Measurements from ENCODE around the gene ALKBH5. TPM values are rescaled to one million over a fixed set of nuclear protein-coding genes. Genes with fewer than 3 reads are reported as not detected.

Gene ALKBH5
- total RNA-seq, 1 donor from 2014 or later, result 99.1 TPM

DNA sequence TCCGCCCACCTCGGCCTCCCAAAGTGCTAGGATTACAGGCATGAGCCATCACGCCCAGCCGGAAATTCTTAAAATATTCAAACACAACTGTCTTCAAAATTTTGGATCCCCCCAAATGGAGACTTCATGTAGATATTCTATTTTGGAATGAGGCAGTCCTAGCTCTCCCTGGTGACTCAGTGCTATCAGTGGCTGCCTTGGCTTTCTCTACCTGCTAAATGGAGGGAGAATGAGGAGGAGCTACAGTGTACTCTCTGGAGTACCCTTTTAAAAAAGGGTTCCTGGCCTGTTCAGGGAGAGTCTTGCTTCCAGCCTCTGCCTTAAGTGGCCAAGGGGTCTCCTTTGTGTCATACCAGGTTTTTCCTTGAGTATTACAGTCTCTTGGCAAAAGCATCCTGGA lies 10.8 kb downstream of the ALKBH5 start:
- peaks cover 31% of the 10 kb centered on the region for H3K4me1 ChIP-seq
- no peak for DNase-seq
- no peaks in the 10 kb centered on the region for H3K9me3 ChIP-seq
- TF ChIP-seq, protein P1, sequence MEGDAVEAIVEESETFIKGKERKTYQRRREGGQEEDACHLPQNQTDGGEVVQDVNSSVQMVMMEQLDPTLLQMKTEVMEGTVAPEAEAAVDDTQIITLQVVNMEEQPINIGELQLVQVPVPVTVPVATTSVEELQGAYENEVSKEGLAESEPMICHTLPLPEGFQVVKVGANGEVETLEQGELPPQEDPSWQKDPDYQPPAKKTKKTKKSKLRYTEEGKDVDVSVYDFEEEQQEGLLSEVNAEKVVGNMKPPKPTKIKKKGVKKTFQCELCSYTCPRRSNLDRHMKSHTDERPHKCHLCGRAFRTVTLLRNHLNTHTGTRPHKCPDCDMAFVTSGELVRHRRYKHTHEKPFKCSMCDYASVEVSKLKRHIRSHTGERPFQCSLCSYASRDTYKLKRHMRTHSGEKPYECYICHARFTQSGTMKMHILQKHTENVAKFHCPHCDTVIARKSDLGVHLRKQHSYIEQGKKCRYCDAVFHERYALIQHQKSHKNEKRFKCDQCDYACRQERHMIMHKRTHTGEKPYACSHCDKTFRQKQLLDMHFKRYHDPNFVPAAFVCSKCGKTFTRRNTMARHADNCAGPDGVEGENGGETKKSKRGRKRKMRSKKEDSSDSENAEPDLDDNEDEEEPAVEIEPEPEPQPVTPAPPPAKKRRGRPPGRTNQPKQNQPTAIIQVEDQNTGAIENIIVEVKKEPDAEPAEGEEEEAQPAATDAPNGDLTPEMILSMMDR (IDR thresholded peaks at IDR 0.05), result no peak
- intact Hi-C loops (cut with DNase I), result no loop called here
- no peak overlapping the region for H3K4me3 ChIP-seq
- no peak overlapping the region for H3K27ac ChIP-seq
- peaks cover 53% of the 10 kb centered on the region for H3K36me3 ChIP-seq
- ATAC-seq, result no peak
- no peaks in the 10 kb centered on the region for H3K27me3 ChIP-seq

DNA sequence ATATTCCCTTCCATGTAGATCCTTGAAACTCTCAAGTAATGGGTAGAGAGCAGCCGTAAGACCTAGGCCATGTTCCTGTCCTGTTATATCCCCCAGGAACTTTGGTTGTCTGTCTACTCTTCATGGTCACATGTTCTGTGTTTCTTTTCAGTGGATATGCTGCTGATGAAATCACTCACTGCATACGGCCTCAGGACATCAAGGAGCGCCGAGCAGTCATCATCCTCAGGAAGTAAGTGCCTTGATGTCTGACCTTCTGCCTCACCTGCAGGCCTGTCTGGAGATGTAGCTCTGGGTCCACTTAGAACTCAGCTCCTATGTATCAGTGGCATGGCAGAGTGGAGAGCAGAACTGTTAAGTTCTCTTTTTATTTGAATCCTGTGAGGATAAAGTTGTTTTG lies 11.2 kb downstream of the ALKBH5 start:
- intact Hi-C loops (cut with DNase I), result no loop called here
- no peak overlapping the region for H3K27ac ChIP-seq
- peaks cover 55% of the 10 kb centered on the region for H3K36me3 ChIP-seq
- TF ChIP-seq, protein P1 (IDR thresholded peaks at IDR 0.05), result no peak
- DNase-seq (no peak), ATAC-seq (no peak)
- no peaks in the 10 kb centered on the region for H3K9me3 ChIP-seq
- peaks cover 29% of the 10 kb centered on the region for H3K4me1 ChIP-seq
- no peaks in the 10 kb centered on the region for H3K27me3 ChIP-seq
- no peak overlapping the region for H3K4me3 ChIP-seq

DNA sequence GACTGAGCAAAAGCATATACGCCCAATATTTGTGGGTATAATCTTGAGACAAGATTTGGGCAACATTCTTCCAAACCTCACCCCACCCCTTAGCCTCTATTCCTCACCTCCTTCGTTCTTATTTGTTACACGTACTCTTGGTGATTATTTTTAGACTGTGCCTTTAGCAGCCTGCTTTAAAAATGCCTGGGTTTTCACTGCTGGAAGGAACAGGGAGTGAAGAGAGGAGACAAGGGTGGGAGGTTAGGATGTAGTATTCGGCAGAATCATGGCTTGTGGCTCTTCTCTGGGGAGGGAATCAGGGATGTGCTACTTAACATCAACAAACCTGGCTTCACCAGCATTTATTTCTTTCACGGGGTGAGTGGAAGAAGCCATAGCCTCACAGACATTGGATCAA lies 11.6 kb downstream of the ALKBH5 start:
- intact Hi-C loops (cut with DNase I), result no loop called here
- Histone ChIP-seq H3K9me3 (no peaks in the 10 kb centered on the region), H3K27ac (no peak overlapping the region), H3K4me3 (no peak overlapping the region), H3K36me3 (peaks cover 55% of the 10 kb centered on the region), H3K4me1 (peaks cover 24% of the 10 kb centered on the region), H3K27me3 (no peaks in the 10 kb centered on the region)
- DNase-seq (no peak), ATAC-seq (no peak)
- TF ChIP-seq, protein P1 (IDR thresholded peaks at IDR 0.05), result no peak

DNA sequence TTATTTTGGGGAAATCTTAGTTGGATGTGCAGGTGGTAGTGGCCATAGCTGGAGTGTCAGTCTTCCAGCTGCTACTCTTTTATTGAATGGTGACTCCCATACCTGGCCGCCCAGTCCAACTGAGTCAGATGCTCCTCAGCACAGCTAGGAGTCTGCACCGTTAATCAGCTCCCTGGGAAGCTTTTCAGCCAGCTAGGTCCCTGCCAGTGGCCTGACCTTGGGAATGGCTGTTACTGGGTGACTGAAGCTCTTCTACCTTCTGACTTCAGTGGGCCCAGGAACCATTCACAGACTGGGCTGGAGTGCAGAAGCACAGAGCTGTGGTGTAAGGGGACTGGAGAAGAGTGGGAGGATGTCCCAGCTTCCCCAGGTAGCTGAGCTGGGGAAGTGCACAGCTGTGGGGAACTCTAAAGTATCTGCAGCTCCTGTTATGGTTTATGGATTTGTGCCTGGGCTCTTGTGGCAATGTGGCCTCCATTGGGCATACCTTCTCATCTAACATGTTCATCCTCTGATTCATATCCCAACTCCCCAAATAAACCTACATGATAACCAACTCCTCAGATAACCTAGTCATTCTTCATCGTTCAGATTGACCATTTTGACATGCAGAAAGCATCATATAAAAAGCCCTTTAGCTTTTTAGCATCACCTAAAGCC lies 14.0 kb downstream of the ALKBH5 start:
- no peak for DNase-seq
- ATAC-seq, result no peak
- H3K36me3 ChIP-seq, result peaks cover 55% of the 10 kb centered on the region
- no peaks in the 10 kb centered on the region for H3K9me3 ChIP-seq
- H3K4me1 ChIP-seq, result peaks cover 8% of the 10 kb centered on the region
- TF ChIP-seq, protein P1 (IDR thresholded peaks at IDR 0.05), result no peak
- no peaks in the 10 kb centered on the region for H3K27me3 ChIP-seq
- H3K27ac ChIP-seq, result no peak overlapping the region
- intact Hi-C loops (cut with DNase I), result no loop called here
- no peak overlapping the region for H3K4me3 ChIP-seq

DNA sequence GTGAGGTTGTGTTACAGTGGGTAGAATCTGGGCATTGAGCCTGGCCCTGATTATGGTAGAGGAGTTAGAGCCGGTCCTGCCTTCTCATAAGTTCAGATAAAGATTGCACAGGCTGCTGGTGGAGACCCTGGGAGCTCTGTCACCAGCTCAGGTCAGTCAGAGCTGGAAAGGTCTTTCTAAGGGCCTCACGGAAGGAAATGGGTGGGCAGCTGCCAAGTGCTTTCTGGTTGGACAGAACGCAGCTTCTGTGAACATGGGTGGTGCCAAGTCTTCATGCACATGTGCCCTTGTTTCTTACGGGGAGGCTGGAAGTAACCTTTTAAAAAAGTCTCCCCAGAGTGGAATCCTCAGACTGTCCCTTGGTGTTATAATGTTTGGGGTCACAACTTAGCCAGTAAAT lies 14.9 kb downstream of the ALKBH5 start:
- Histone ChIP-seq H3K36me3 (peaks cover 55% of the 10 kb centered on the region), H3K27ac (no peak overlapping the region), H3K4me1 (peaks cover 8% of the 10 kb centered on the region), H3K4me3 (no peak overlapping the region), H3K27me3 (no peaks in the 10 kb centered on the region), H3K9me3 (no peaks in the 10 kb centered on the region)
- no peak for ATAC-seq
- no peak for DNase-seq
- TF ChIP-seq, protein P1 (IDR thresholded peaks at IDR 0.05), result no peak
- intact Hi-C loops (cut with DNase I), result no loop called here

DNA sequence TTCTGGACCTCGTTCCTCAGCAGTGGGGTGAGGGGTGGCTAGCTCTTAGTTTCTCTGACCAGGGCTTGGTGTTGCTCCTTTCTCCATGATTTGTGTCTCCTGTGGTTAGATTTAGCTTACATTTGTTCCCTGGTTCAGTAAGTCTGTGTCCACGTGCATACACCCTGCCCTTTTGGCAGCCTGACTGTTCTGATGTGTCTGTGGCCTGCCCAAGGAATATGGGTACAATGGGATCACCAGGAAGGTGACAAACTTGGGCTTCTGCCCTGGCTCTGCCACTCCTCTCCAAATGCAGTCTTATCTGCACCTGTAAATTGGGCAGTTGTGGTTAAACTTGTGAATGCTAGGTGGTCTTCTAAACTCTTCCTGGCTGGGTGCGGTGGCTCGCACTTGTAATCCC lies 17.5 kb downstream of the ALKBH5 start:
- H3K27ac ChIP-seq, result no peak overlapping the region
- H3K9me3 ChIP-seq, result no peaks in the 10 kb centered on the region
- ATAC-seq (no peak), DNase-seq (no peak)
- H3K27me3 ChIP-seq, result no peaks in the 10 kb centered on the region
- H3K36me3 ChIP-seq, result peaks cover 48% of the 10 kb centered on the region
- TF ChIP-seq, protein P1 (IDR thresholded peaks at IDR 0.05), result no peak
- intact Hi-C loops (cut with DNase I), result no loop called here
- no peak overlapping the region for H3K4me3 ChIP-seq
- peaks cover 8% of the 10 kb centered on the region for H3K4me1 ChIP-seq
